GM21526 (cell line): ENCODE results near the gene ACVR1C.

ENCODE experiments used
- ATAC-seq: cut with Tn5 transposase; IDR thresholded peaks from one replicate; pipeline ENCODE4 v1.9.1; 2021; ENCODE audit warnings: moderate library complexity; ENCODE audit not compliant: unreplicated experiment, low FRiP score

The ACVR1C gene

DNA sequence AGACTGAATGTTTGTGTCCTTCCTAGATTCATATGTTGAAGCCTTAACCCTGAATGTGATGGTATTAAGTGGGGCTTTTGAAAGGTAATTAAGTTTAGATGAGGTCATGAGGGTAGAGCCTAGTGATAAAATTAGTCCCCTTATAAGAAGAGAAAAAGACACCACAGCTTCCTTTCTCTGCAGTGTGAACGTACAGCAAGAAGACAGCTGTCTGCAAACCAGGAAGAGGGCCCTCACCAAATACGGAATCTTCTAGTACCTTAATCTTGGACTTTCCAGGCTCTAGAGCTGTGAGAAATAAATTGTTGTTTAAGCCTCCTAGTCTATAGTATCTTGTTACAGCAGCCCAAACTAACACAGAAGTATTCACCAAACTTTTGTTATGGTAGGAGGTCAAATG, 127.6 kb downstream of the ACVR1C start:
- no peak for ATAC-seq

- ATAC-seq, result no peak
Observed at GRCh38 chr2:157500334-157500733, 128.3 kb downstream of the ACVR1C start.

GRCh38 chr2:157498483-157498882, 130.2 kb downstream of the ACVR1C start:
- no peak for ATAC-seq

- peak; percentile 92 for ATAC-seq
Observed at GRCh38 chr2:157497638-157498314, 130.9 kb downstream of the ACVR1C start.

DNA sequence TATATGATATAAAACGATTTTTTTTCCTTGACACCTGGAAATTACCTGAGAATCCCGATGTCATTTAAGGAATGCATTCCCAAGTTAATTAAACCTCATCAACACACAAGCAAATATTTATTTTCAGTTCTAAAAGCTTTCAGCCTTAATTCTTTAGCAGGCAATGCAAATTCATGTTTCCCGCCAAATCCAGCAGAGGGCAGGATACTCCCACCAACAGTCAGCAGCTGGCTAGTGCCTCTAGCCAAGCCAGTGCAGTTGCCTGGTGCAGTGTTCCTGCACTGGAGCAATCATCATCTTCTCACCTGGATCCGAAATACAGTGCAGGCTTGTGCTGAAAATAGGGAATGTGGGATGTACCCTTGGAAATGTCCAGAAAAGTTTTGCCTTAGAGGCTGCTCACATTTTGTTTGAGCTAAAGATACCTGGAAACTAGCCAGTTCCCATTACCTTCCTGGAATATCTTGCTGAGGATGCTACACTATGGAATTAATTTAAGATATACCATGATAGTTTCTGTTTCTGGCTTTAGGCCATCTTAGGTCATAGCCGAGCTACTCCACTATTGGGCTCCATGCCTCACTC, 136.4 kb downstream of the ACVR1C start:
- ATAC-seq, result peak; percentile 97

- no peak for ATAC-seq
Observed at GRCh38 chr2:157489983-157490382, 138.7 kb downstream of the ACVR1C start.

DNA sequence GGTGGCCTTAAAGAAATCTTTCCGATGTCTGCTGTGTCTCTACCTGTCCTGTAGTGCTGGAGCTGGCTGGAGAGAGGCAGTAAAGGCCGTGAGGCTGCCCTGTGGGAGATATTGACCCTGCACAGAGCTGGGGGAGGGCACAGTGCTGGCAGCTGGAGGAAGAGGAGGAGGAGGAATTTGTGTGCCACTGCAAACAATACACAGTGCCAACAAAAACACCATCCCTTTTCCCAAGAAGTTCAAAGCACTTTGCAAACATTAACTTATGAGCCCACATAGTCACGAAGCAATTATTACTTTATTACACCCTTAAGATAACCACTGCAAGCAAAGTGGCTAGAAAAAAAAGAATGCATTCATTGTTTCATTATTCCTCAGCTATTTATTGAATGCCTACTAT, 139.8 kb downstream of the ACVR1C start:
- ATAC-seq, result no peak

DNA sequence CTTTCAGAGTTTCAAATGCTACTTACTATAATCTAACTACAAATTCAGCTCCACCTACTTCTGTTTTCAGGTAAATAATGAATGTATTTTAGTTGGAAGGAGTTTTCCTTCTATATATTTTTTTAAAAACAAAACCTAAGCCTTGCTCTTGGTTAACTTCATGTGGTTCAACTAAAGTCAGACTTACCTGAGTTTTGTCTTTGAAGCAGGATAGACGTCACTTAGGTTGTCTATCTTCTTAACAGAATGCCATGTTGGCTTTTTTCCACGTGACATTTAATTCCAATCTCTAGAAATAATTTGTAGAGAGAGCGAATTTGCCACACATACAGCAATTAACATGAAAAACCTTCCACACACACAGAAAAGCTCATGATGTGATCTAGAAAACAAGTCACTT, 140.9 kb downstream of the ACVR1C start:
- ATAC-seq, result no peak

DNA sequence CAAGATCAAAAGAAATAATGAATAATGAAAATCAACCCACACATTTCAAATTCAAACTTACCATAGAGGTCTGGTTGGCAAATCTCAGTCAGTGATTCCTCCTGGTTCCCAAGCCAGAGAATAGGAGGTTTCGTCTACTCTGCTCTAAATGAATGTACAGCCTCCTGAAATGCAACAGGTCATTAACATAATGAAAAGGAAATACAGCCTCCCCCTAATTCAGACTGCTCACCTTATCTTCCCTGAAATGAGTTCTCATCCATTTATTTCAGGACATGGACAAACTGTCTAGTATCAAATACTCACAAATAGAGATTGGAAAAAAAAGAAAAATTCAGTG, 141.4 kb downstream of the ACVR1C start:
- ATAC-seq, result no peak

DNA sequence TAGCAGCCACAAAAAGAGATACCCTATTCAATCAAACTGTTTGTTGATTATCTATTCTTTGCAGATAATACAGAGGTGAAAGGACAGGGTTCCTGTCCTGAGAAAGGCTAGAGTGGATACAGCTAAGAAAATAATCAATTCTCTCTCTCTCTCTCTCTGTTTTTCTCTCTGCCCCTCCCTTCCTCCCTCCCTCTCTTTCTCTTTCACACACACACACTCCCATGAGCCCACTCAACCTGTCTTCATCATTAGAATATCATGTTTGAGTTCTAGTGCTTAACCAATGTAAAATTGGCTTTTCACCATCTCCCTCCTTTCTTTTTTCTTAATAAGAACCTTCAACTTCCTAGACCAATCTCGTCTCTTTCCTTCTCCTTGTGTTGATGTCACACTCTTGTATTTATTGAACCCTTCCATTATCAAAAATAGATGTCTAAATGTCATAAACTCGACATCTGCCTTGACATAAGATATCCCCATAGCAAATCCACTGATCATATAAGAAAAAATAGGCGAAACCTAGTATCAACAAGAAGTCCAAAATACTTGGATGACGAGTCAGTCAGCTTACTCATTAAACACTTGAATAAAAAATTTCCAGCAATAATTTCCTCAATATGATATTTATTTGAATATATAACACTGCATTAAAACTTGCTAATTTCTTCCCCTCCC, 141.9 kb downstream of the ACVR1C start:
- no peak for ATAC-seq

GRCh38 chr2:157480182-157480961, 148.3 kb downstream of the ACVR1C start:
- ATAC-seq, result no peak

- no peak for ATAC-seq
Observed at GRCh38 chr2:157479081-157480027, 149.3 kb downstream of the ACVR1C start.

DNA sequence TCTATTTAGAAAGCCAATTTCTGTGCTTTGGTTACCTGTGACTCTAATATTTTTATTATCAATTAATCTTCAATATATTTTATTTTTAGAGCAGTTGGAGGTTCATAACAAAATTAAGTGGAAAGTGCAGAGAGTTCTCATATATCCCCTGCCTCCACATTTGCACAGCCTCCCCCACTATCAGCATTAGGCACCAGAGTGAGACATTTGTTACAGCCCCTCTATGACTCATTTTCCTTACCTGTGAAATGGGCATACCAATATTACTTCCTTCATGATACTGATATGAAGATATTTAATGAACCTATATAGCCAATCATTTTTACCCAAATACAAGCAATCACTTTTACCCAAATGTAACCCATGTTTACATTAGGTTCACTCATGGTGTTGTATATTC, 150.7 kb downstream of the ACVR1C start:
- no peak for ATAC-seq

DNA sequence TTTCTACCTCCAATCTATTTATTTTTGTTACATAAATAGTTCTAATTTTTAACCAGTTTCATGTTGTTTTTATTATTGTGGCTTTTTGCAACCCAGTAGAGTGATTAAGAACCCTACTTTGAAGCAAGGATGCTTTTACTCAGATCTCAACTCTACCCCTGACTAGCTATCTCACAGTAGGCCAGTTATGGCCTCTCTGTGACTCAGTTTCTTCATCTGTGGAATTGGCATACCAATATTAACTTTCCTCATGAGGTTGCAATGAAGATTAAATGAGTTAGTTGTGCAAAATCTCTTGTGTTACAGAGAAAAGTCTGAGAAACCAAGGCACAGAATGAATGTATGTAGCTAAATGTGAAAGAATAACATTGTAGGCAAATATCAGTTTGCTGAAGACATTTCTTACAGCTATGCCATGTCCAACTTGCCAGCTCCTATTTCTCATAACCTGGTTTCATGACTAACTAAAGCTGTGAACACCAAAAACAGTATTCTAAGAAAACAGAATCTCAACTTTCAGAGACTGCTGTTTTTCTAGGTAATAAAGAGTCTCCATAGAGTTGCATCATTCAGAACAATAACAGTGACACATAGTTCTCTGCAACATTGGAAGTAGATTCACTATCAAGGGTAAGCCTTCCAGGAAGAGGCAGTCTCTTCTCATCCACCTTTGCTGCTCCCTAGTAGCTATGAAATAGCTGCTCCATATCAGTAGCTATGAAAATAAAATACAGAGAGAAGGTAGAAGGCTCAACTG, 151.5 kb downstream of the ACVR1C start:
- ATAC-seq, result no peak
